ENCODE results near the gene PDLIM7. TPM values are rescaled to one million over a fixed set of nuclear protein-coding genes. Genes with fewer than 3 reads are reported as not detected.

The PDLIM7 gene
- total and polyA plus RNA-seq, 2 of the 4 experiments (the other 2 are of a cell fraction) = 70.4 to 534 TPM

DNA sequence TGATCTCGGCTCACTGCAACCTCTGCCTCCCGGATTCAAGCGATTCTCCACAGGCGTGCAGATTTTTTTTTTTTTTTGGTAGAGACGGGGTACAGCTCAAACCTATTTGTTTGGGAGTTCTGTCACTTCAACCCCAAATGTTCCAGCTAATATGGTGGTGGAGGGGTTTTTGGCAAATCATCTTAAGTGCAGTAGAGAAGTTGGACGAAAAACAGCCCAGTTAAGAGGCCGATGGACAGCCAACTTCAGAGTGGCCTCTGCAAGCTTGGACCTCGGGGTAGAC lies 51.5 kb downstream of the PDLIM7 start:
- ChIA-PET CTCF (interaction anchor here (0.7 to 4.7 kb wide), 3 partner anchors 42 to 79 kb away, joined by 3 to 28 read pairs (median 4); no protein-coding TSS in a partner anchor), POLR2A (ENCODE audit: unreplicated experiment) (no interaction called here)
- peak overlapping the region; percentile 68; the same call in 1 of the 2 replicates for H3K14ac ChIP-seq (replicated peaks; ENCODE audit: low read depth, low read length)
- peak overlapping the region; percentile 89; the same call in 1 of the 2 replicates for H3K23ac ChIP-seq (ENCODE audit: low read depth, low read length)
- H4K91ac ChIP-seq (ENCODE audit: insufficient read depth, low read depth, low read length) = peak overlapping the region; percentile 28
- no peaks in the 10 kb centered on the region; the same call in 1 of the 2 replicates for H3K36me3 ChIP-seq (ENCODE audit: control insufficient read depth, insufficient read depth, low read length)
- H3K4ac ChIP-seq (ENCODE audit: low read depth, low read length) = peak overlapping the region; percentile 82; the same call in 1 of the 2 replicates
- intact Hi-C loops (cut with micrococcal nuclease) = loop anchor here (2.0 kb wide), 2 partner anchors 41 to 55 kb away; no protein-coding TSS in a partner anchor
- peak overlapping the region; percentile 77; the same call in 1 of the 2 replicates for H4K5ac ChIP-seq (ENCODE audit: low read depth, low read length)
- peak overlapping the region; percentile 92 for H3K4me3 ChIP-seq (ENCODE audit: insufficient read depth, low read depth, low read length)
- H3K18ac ChIP-seq (ENCODE audit: low read depth, low read length) = no peak overlapping the region
- 20% methylated on average over 3 of the region's 8 CpGs; no CpG with 5 or more reads in 1 of the 2 experiments for WGBS, 2 experiments (ENCODE audit: extremely low coverage in 2 of 2, insufficient read length in 1 of 2)
- H3K79me1 ChIP-seq (ENCODE audit: low read depth in 1 of 2, low read length in 2 of 2) = peaks cover 0 to 4% of the 10 kb centered on the region in 2 experiments; a peak in 1 of 4 replicates
- no peaks in the 10 kb centered on the region for H3K9me3 ChIP-seq (ENCODE audit: control insufficient read depth, insufficient read depth, low read length)
- H3K9me1 ChIP-seq (ENCODE audit: insufficient read depth, low read length) = peaks cover 4% of the 10 kb centered on the region; the same call in 1 of the 2 replicates
- peak overlapping the region; percentile 96 for H3K4me2 ChIP-seq (ENCODE audit: low read depth, low read length)
- no TSS peak for BruUV-seq (replicated peaks)
- H4K8ac ChIP-seq (ENCODE audit: low read depth in 2 of 2, low read length in 2 of 2) = peak overlapping the region; percentile 62 to 92; a peak in 3 of 4 replicates
- peaks cover 11% of the 10 kb centered on the region; the same call in 1 of the 2 replicates for H4K20me1 ChIP-seq (ENCODE audit: insufficient read depth, low read length)
- no peak for DNase-seq
- H2BK20ac ChIP-seq (ENCODE audit: low read depth, low read length) = no peak overlapping the region
- no peak overlapping the region for H2BK5ac ChIP-seq (ENCODE audit: low read depth, low read length, poor library complexity, severe bottlenecking)
- in situ Hi-C loops (cut with MboI; ENCODE audit: low sequenced_read_pairs) = loop anchor here (5.0 kb wide), 2 partner anchors 39 to 134 kb away; partner anchors contain the start of genes F12 and MXD3
- peak overlapping the region; percentile 57; the same call in 1 of the 2 replicates for H3K27ac ChIP-seq (ENCODE audit: insufficient read depth, low read length)
- H3K4me1 ChIP-seq (ENCODE audit: control insufficient read depth, insufficient read depth, low read length) = peaks cover 10% of the 10 kb centered on the region
- H2AFZ ChIP-seq (replicated peaks; ENCODE audit: low read length, poor library complexity) = peak overlapping the region; percentile 99
- no peak overlapping the region for H2BK15ac ChIP-seq (ENCODE audit: low read depth, low read length)
- TF ChIP-seq MAZ (IDR thresholded peaks at IDR 0.05; ENCODE audit: borderline replicate concordance, low read depth, low read length) (no peak), ELK1 (IDR thresholded peaks at IDR 0.05; ENCODE audit: borderline replicate concordance, low read depth, low read length) (no peak), BHLHE40 (IDR thresholded peaks at IDR 0.05; ENCODE audit: low read depth, low read length) (no peak), CEBPB (IDR thresholded peaks at IDR 0.05; ENCODE audit: low read depth, low read length) (no peak), NFE2L2 (IDR thresholded peaks at IDR 0.05; ENCODE audit: low read depth, low read length) (no peak), FOS (IDR thresholded peaks at IDR 0.05; ENCODE audit: low read depth, low read length) (no peak), RFX5 (IDR thresholded peaks at IDR 0.05; ENCODE audit: low read depth, low read length) (no peak), RCOR1 (IDR thresholded peaks at IDR 0.05; ENCODE audit: insufficient replicate concordance, low read length) (no peak), MXI1 (IDR thresholded peaks at IDR 0.05; ENCODE audit: borderline replicate concordance, low read depth, low read length) (no peak), SMC3 (IDR thresholded peaks at IDR 0.05; ENCODE audit: low read depth, low read length) (no peak), CHD1 (IDR thresholded peaks at IDR 0.05; ENCODE audit: low read depth, low read length) (no peak), RAD21 (IDR thresholded peaks at IDR 0.05; ENCODE audit: low read length) (no peak), POLR2A (IDR thresholded peaks at IDR 0.05; ENCODE audit: low read depth, low read length) (no peak), MAFK (IDR thresholded peaks at IDR 0.05; ENCODE audit: low read depth, low read length) (no peak)
- TF ChIP-seq, protein P1, sequence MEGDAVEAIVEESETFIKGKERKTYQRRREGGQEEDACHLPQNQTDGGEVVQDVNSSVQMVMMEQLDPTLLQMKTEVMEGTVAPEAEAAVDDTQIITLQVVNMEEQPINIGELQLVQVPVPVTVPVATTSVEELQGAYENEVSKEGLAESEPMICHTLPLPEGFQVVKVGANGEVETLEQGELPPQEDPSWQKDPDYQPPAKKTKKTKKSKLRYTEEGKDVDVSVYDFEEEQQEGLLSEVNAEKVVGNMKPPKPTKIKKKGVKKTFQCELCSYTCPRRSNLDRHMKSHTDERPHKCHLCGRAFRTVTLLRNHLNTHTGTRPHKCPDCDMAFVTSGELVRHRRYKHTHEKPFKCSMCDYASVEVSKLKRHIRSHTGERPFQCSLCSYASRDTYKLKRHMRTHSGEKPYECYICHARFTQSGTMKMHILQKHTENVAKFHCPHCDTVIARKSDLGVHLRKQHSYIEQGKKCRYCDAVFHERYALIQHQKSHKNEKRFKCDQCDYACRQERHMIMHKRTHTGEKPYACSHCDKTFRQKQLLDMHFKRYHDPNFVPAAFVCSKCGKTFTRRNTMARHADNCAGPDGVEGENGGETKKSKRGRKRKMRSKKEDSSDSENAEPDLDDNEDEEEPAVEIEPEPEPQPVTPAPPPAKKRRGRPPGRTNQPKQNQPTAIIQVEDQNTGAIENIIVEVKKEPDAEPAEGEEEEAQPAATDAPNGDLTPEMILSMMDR (conservative IDR thresholded peaks at IDR 0.05; ENCODE audit: low read depth, low read length) = no peak
- peak overlapping the region; percentile 73 for H2AK9ac ChIP-seq (replicated peaks; ENCODE audit: low read depth, low read length, poor library complexity)
- no peaks in the 10 kb centered on the region for H3K27me3 ChIP-seq (ENCODE audit: control insufficient read depth, insufficient read depth, low read length)
- no peak for ATAC-seq (ENCODE audit: low read depth)
- H2BK120ac ChIP-seq (ENCODE audit: low read depth, low read length) = no peak overlapping the region
- peak overlapping the region; percentile 66 for H3K9ac ChIP-seq (ENCODE audit: low read depth, low read length)
- no peak overlapping the region for H3K56ac ChIP-seq (ENCODE audit: extremely low read depth, insufficient read depth, low read length)
- dilution Hi-C loops (cut with HindIII; ENCODE audit: low sequenced_read_pairs, unreplicated experiment) = no loop called here
- 0 out of 2 replicates have a peak overlapping the region, but pooled peaks have one; percentile 78 for H2AK5ac ChIP-seq (ENCODE audit: low read depth, low read length)

All from IMR-90 (cell line).